ENCODE results near the gene PSMD9.
"Not testable (repeated sequence)": the region's sequence is repeated elsewhere in the genome, so short reads cannot be mapped to it uniquely, and the experiment has no call there.

PSMD9 gene

GRCh38 chr12:121861636-121862254 lies 26.8 kb upstream of the PSMD9 start:
- DNase-seq (ENCODE audit: low read depth in 2 of 2), result peak in 1 of 2 donors; percentile 25
- H3K4me3 ChIP-seq (replicated peaks in 1 of 2; ENCODE audit: low read depth in 2 of 2, low read length in 2 of 2), result no peak overlapping the region
- no peak for TF ChIP-seq CTCF (IDR thresholded peaks at IDR 0.05; ENCODE audit: low read depth, low read length)

- no peak overlapping the region for H3K4me3 ChIP-seq (replicated peaks in 1 of 2; ENCODE audit: low read depth in 2 of 2, low read length in 2 of 2)
- no peak for DNase-seq (ENCODE audit: low read depth in 2 of 2)
- no peak for TF ChIP-seq CTCF (IDR thresholded peaks at IDR 0.05; ENCODE audit: low read depth, low read length)
These were observed 22.3 kb upstream of the PSMD9 start for GRCh38 chr12:121866331-121866730.

GRCh38 chr12:121869229-121869628 lies 19.4 kb upstream of the PSMD9 start:
- not testable (repeated sequence) for DNase-seq (ENCODE audit: low read depth in 2 of 2); H3K4me3 ChIP-seq (replicated peaks in 1 of 2; ENCODE audit: low read depth in 2 of 2, low read length in 2 of 2)

GRCh38 chr12:121871467-121871866 lies 17.1 kb upstream of the PSMD9 start:
- no peak for TF ChIP-seq CTCF (IDR thresholded peaks at IDR 0.05; ENCODE audit: low read depth, low read length)
- DNase-seq (ENCODE audit: low read depth in 2 of 2), result no peak

GRCh38 chr12:121872546-121873215 lies 15.9 kb upstream of the PSMD9 start:
- DNase-seq (ENCODE audit: low read depth in 2 of 2), result peak; percentile 96
- no peak for TF ChIP-seq CTCF (IDR thresholded peaks at IDR 0.05; ENCODE audit: low read depth, low read length)
- no peak overlapping the region for H3K4me3 ChIP-seq (replicated peaks in 1 of 2; ENCODE audit: low read depth in 2 of 2, low read length in 2 of 2)

More at GRCh38 chr12:121871467-121871866, 17.1 kb upstream of the PSMD9 start:
- no peak overlapping the region for H3K4me3 ChIP-seq (replicated peaks in 1 of 2; ENCODE audit: low read depth in 2 of 2, low read length in 2 of 2)

- no peak overlapping the region for H3K4me3 ChIP-seq (replicated peaks in 1 of 2; ENCODE audit: low read depth in 2 of 2, low read length in 2 of 2)
- peak in 1 of 2 donors; percentile 62 for DNase-seq (ENCODE audit: low read depth in 2 of 2)
- no peak for TF ChIP-seq CTCF (IDR thresholded peaks at IDR 0.05; ENCODE audit: low read depth, low read length)
These were observed 15.4 kb upstream of the PSMD9 start for GRCh38 chr12:121873216-121873569.

- TF ChIP-seq CTCF (IDR thresholded peaks at IDR 0.05; ENCODE audit: low read depth, low read length), result no peak
- no peak overlapping the region for H3K4me3 ChIP-seq (replicated peaks in 1 of 2; ENCODE audit: low read depth in 2 of 2, low read length in 2 of 2)
- no peak for DNase-seq (ENCODE audit: low read depth in 2 of 2)
These were observed 14.5 kb upstream of the PSMD9 start for GRCh38 chr12:121874071-121874470.
